Neutrophil (primary cell): ENCODE measurements around the gene BABAM2.

ENCODE experiments used
- H3K27ac ChIP-seq: fragments of 200-600 bp; sonication (generic); 2 replicates; pipeline ENCODE4 v1.5.1; 2016; ENCODE audit warnings: mild to moderate bottlenecking, moderate library complexity
- H3K27me3 ChIP-seq: fragments of 200-600 bp; sonication (generic); 2 replicates; pipeline ENCODE4 v1.6.0; 2016; ENCODE audit warnings: mild to moderate bottlenecking
- H3K36me3 ChIP-seq: fragments of 200-600 bp; sonication (generic); 2 replicates; pipeline ENCODE4 v1.5.1; 2017
- H3K4me1 ChIP-seq, 2 experiments: fragments of 200-600 bp in 1 of 2; sonication (generic) in 1 of 2; 1 replicate in 1 of 2; 2 replicates in 1 of 2; pipeline versions ENCODE4 v1.5.1 to v1.6.1; 2013 to 2016; ENCODE audit warnings: low read depth in 1 of 2, low read length in 1 of 2, mild to moderate bottlenecking in 1 of 2, moderate library complexity in 1 of 2; ENCODE audit not compliant: control insufficient read depth in 1 of 2, insufficient read depth in 1 of 2
- H3K4me3 ChIP-seq, 2 experiments: fragments of 200-600 bp in 1 of 2; sonication (generic) in 1 of 2; 1 replicate in 1 of 2; 2 replicates in 1 of 2; pipeline ENCODE4 v1.5.1; 2013 to 2016; ENCODE audit warnings: low read depth in 1 of 2, low read length in 1 of 2, mild to moderate bottlenecking in 1 of 2, moderate library complexity in 1 of 2
- H3K9me3 ChIP-seq: fragments of 200-600 bp; sonication (generic); 2 replicates; pipeline ENCODE4 v1.5.1; 2016
- CTCF ChIP-seq: fragments of 200-600 bp; sonication (generic); IDR thresholded peaks from 2 replicates; pipeline ENCODE4 v1.5.1; 2016; ENCODE audit warnings: antibody characterized with exemption

The BABAM2 gene

GRCh38 chr2:28352610-28353195 is 462.2 kb downstream of the BABAM2 start:
- Histone ChIP-seq H3K36me3 (no peaks in the 10 kb centered on the region), H3K27ac (no peak overlapping the region), H3K4me3 (no peak overlapping the region), H3K9me3 (no peaks in the 10 kb centered on the region), H3K27me3 (no peaks in the 10 kb centered on the region), H3K4me1 (no peaks in the 10 kb centered on the region)
- no peak for TF ChIP-seq CTCF

- no peak overlapping the region for H3K27ac ChIP-seq
- H3K27me3 ChIP-seq, result no peaks in the 10 kb centered on the region
- no peaks in the 10 kb centered on the region for H3K36me3 ChIP-seq
- no peak overlapping the region for H3K4me3 ChIP-seq
- no peaks in the 10 kb centered on the region for H3K9me3 ChIP-seq
- TF ChIP-seq CTCF, result no peak
- peaks cover 19 to 21% of the 10 kb centered on the region in 2 experiments for H3K4me1 ChIP-seq
Observed at GRCh38 chr2:28354920-28355520, 464.5 kb downstream of the BABAM2 start.

GRCh38 chr2:28355521-28356094 is 465.1 kb downstream of the BABAM2 start:
- TF ChIP-seq CTCF, result no peak
- Histone ChIP-seq H3K4me3 (no peak overlapping the region), H3K36me3 (no peaks in the 10 kb centered on the region), H3K4me1 (peaks cover 25 to 27% of the 10 kb centered on the region in 2 experiments), H3K9me3 (no peaks in the 10 kb centered on the region), H3K27ac (no peak overlapping the region), H3K27me3 (no peaks in the 10 kb centered on the region)

- Histone ChIP-seq H3K36me3 (no peaks in the 10 kb centered on the region), H3K27me3 (no peaks in the 10 kb centered on the region), H3K27ac (no peak overlapping the region), H3K9me3 (no peaks in the 10 kb centered on the region), H3K4me1 (peaks cover 32 to 34% of the 10 kb centered on the region in 2 experiments), H3K4me3 (no peak overlapping the region)
- no peak for TF ChIP-seq CTCF
Observed at GRCh38 chr2:28356095-28356911, 465.8 kb downstream of the BABAM2 start.

GRCh38 chr2:28357055-28357454 is 466.5 kb downstream of the BABAM2 start:
- no peak overlapping the region for H3K4me3 ChIP-seq
- no peak overlapping the region for H3K27ac ChIP-seq
- TF ChIP-seq CTCF, result no peak
- H3K4me1 ChIP-seq, result peaks cover 35 to 36% of the 10 kb centered on the region in 2 experiments
- no peaks in the 10 kb centered on the region for H3K36me3 ChIP-seq
- H3K27me3 ChIP-seq, result no peaks in the 10 kb centered on the region
- no peaks in the 10 kb centered on the region for H3K9me3 ChIP-seq
